NCI-H2029 (cell line): ENCODE results near the gene MXD3.
"Not testable (repeated sequence)": the region's sequence is repeated elsewhere in the genome, so short reads cannot be mapped to it uniquely, and the experiment has no call there.

Experiments used
- DNase-seq: peaks from one replicate; lab custom pipeline; 2025; lab: John Stamatoyannopoulos, UW

MXD3 gene

GRCh38 chr5:177311723-177312648 lies at the start of gene MXD3:
MXD3 (minus strand) TSS chr5:177311898; CDS start chr5:177311830, 68 bp downstream.
- DNase-seq = peak; percentile 98

- DNase-seq = not testable (repeated sequence)
Observed at GRCh38 chr5:177360740-177361139, 49.0 kb upstream of the MXD3 start.

GRCh38 chr5:177359860-177360259 lies 48.2 kb upstream of the MXD3 start:
- no peak for DNase-seq

- no peak for DNase-seq
Observed at GRCh38 chr5:177359451-177359851, 47.8 kb upstream of the MXD3 start.

- DNase-seq = no peak
Observed at GRCh38 chr5:177358370-177358819, 46.7 kb upstream of the MXD3 start.

GRCh38 chr5:177357459-177358351 lies 46.0 kb upstream of the MXD3 start, which contains the start of gene RGS14:
RGS14 (plus strand) TSS chr5:177357924; CDS start chr5:177358025, 101 bp downstream.
- peak; percentile 69 for DNase-seq

- no peak for DNase-seq
Observed at GRCh38 chr5:177357146-177357458, 45.4 kb upstream of the MXD3 start.

- no peak for DNase-seq
Observed at GRCh38 chr5:177356746-177357145, 45.0 kb upstream of the MXD3 start.

GRCh38 chr5:177355868-177356168 lies 44.1 kb upstream of the MXD3 start:
- no peak for DNase-seq

- DNase-seq = no peak
Observed at GRCh38 chr5:177355162-177355867, 43.6 kb upstream of the MXD3 start.

GRCh38 chr5:177354711-177355110 lies 43.0 kb upstream of the MXD3 start:
- no peak for DNase-seq

- no peak for DNase-seq
Observed at GRCh38 chr5:177354256-177354655, 42.6 kb upstream of the MXD3 start.

GRCh38 chr5:177353093-177353492 lies 41.4 kb upstream of the MXD3 start:
- DNase-seq = no peak

GRCh38 chr5:177351392-177352329 lies 40.0 kb upstream of the MXD3 start, which contains the start of gene LMAN2:
LMAN2 (minus strand) TSS chr5:177351668; CDS start chr5:177351647, 21 bp downstream.
- DNase-seq = peak; percentile 98

- DNase-seq = no peak
Observed at GRCh38 chr5:177350776-177351391, 39.2 kb upstream of the MXD3 start.

GRCh38 chr5:177349762-177350161 lies 38.1 kb upstream of the MXD3 start:
- no peak for DNase-seq

GRCh38 chr5:177349362-177349647 lies 37.6 kb upstream of the MXD3 start:
- no peak for DNase-seq

- no peak for DNase-seq
Observed at GRCh38 chr5:177347699-177348098, 36.0 kb upstream of the MXD3 start.

GRCh38 chr5:177346820-177347219 lies 35.1 kb upstream of the MXD3 start:
- no peak for DNase-seq

- DNase-seq = no peak
Observed at GRCh38 chr5:177344891-177345290, 33.2 kb upstream of the MXD3 start.

GRCh38 chr5:177343777-177344176 lies 32.1 kb upstream of the MXD3 start:
- no peak for DNase-seq
